ENCODE measurements around the gene PI4KB.
A peak's percentile ranks its signal among the peaks of the same experiment; 100 is the strongest.

The PI4KB gene

GRCh38 chr1:151334822-151335221 lies 7.6 kb upstream of the PI4KB start:
- TF ChIP-seq ISL1 (CRISPR knock-in tag; IDR thresholded peaks at IDR 0.05) = no peak
- no peak for TF ChIP-seq ESRRG (CRISPR knock-in tag; IDR thresholded peaks at IDR 0.05)
- TF ChIP-seq ZNF565 (CRISPR knock-in tag; conservative IDR thresholded peaks at IDR 0.05; ENCODE audit: low read depth) = no peak
- TF ChIP-seq CSDC2 (CRISPR knock-in tag; IDR thresholded peaks at IDR 0.05) = no peak
- no peak for TF ChIP-seq RARB (CRISPR knock-in tag; IDR thresholded peaks at IDR 0.05)
- no peak for TF ChIP-seq ARNTL (CRISPR knock-in tag; IDR thresholded peaks at IDR 0.05; ENCODE audit: borderline replicate concordance, low read depth)
- no peak for TF ChIP-seq SNAI2 (CRISPR knock-in tag; IDR thresholded peaks at IDR 0.05)
- no peak for TF ChIP-seq PPARA (CRISPR knock-in tag; IDR thresholded peaks at IDR 0.05; ENCODE audit: borderline replicate concordance)
- no peak for TF ChIP-seq ZFP3 (CRISPR knock-in tag; IDR thresholded peaks at IDR 0.05)
- no peak for TF ChIP-seq TOX (CRISPR knock-in tag; IDR thresholded peaks at IDR 0.05; ENCODE audit: borderline replicate concordance)
- TF ChIP-seq ZNF8 (CRISPR knock-in tag; IDR thresholded peaks at IDR 0.05) = no peak
- TF ChIP-seq BACH2 (CRISPR knock-in tag; IDR thresholded peaks at IDR 0.05; ENCODE audit: borderline replicate concordance) = no peak
- no peak for ATAC-seq

- no peak for TF ChIP-seq TCF4 (CRISPR knock-in tag; IDR thresholded peaks at IDR 0.05; ENCODE audit: borderline replicate concordance)
- TF ChIP-seq CREB5 (CRISPR knock-in tag; IDR thresholded peaks at IDR 0.05; ENCODE audit: low read depth) = no peak
- no peak for TF ChIP-seq BACH2 (CRISPR knock-in tag; IDR thresholded peaks at IDR 0.05; ENCODE audit: borderline replicate concordance)
- peak; percentile 88 for TF ChIP-seq ZNF70 (CRISPR knock-in tag; IDR thresholded peaks at IDR 0.05)
- TF ChIP-seq ARNTL (CRISPR knock-in tag; IDR thresholded peaks at IDR 0.05; ENCODE audit: borderline replicate concordance, low read depth) = no peak
- no peak for TF ChIP-seq TSHZ2 (CRISPR knock-in tag; IDR thresholded peaks at IDR 0.05)
- no peak for TF ChIP-seq GLIS3 (CRISPR knock-in tag; IDR thresholded peaks at IDR 0.05)
- TF ChIP-seq ZC3H10 (CRISPR knock-in tag; IDR thresholded peaks at IDR 0.05) = no peak
- ATAC-seq = no peak; the same call in 2 of the 3 replicates
These were observed 873 bp upstream of the PI4KB start for GRCh38 chr1:151327903-151328674.

GRCh38 chr1:151326619-151327222 lies 495 bp downstream of the PI4KB start:
- peak; percentile 71 for ATAC-seq
- TF ChIP-seq ISL1 (CRISPR knock-in tag; IDR thresholded peaks at IDR 0.05) (no peak), GLIS3 (CRISPR knock-in tag; IDR thresholded peaks at IDR 0.05) (no peak), ZNF8 (CRISPR knock-in tag; IDR thresholded peaks at IDR 0.05) (no peak), TCF4 (CRISPR knock-in tag; IDR thresholded peaks at IDR 0.05; ENCODE audit: borderline replicate concordance) (no peak), ARNTL (CRISPR knock-in tag; IDR thresholded peaks at IDR 0.05; ENCODE audit: borderline replicate concordance, low read depth) (no peak), ZFP3 (CRISPR knock-in tag; IDR thresholded peaks at IDR 0.05) (no peak), ZNF565 (CRISPR knock-in tag; conservative IDR thresholded peaks at IDR 0.05; ENCODE audit: low read depth) (no peak)

- TF ChIP-seq ZFP3 (CRISPR knock-in tag; IDR thresholded peaks at IDR 0.05) (no peak), BACH2 (CRISPR knock-in tag; IDR thresholded peaks at IDR 0.05; ENCODE audit: borderline replicate concordance) (no peak), TOX (CRISPR knock-in tag; IDR thresholded peaks at IDR 0.05; ENCODE audit: borderline replicate concordance) (no peak), OSR1 (CRISPR knock-in tag; IDR thresholded peaks at IDR 0.05) (no peak), ZFP30 (CRISPR knock-in tag; IDR thresholded peaks at IDR 0.05) (no peak), ZNF70 (CRISPR knock-in tag; IDR thresholded peaks at IDR 0.05) (no peak), POU6F1 (CRISPR knock-in tag; IDR thresholded peaks at IDR 0.05; ENCODE audit: borderline replicate concordance, low read depth) (no peak), CSDC2 (CRISPR knock-in tag; IDR thresholded peaks at IDR 0.05) (no peak), RARB (CRISPR knock-in tag; IDR thresholded peaks at IDR 0.05) (no peak), CSRNP3 (CRISPR knock-in tag; IDR thresholded peaks at IDR 0.05) (no peak), PATZ1 (CRISPR knock-in tag; IDR thresholded peaks at IDR 0.05; ENCODE audit: borderline replicate concordance) (no peak), SNAI2 (CRISPR knock-in tag; IDR thresholded peaks at IDR 0.05) (no peak)
- no peak for ATAC-seq
These were observed 1.4 kb downstream of the PI4KB start for GRCh38 chr1:151325646-151326429.
